Spleen (tissue), 11 donors: ENCODE data around the gene ANKRD11. TPM values are rescaled to one million over a fixed set of nuclear protein-coding genes. Genes with fewer than 3 reads are reported as not detected.
A peak's percentile ranks its signal among the peaks of the same experiment; 100 is the strongest.
"Not testable (repeated sequence)": the region's sequence is repeated elsewhere in the genome, so short reads cannot be mapped to it uniquely, and the experiment has no call there.

Source experiments
- DNase-seq: peaks from one replicate; pipeline ENCODE4 v3.0.0-alpha.2; 2020
- H3K27ac ChIP-seq, 8 donors: fragments of 200-600 bp; sonication (generic) in 7 of 8; 1 replicate in 4 of 8; 2 replicates in 4 of 8; pipeline versions ENCODE4 v1.5.0 to v1.8.0; 2016 to 2021; ENCODE audit warnings: inconsistent platforms in 4 of 8, mild to moderate bottlenecking in 4 of 8, moderate library complexity in 1 of 8
- H3K27me3 ChIP-seq, 7 donors: fragments of 200-600 bp; sonication (generic) in 6 of 7; replicated peaks in 1 of 7; 1 replicate in 4 of 7; 2 replicates in 3 of 7; pipeline versions ENCODE4 v1.5.0 to v1.8.0; 2016 to 2021; ENCODE audit warnings: inconsistent platforms in 3 of 7, mild to moderate bottlenecking in 1 of 7
- H3K36me3 ChIP-seq, 6 donors: fragments of 200-600 bp; sonication (generic) in 5 of 6; 1 replicate in 4 of 6; 2 replicates in 2 of 6; pipeline versions ENCODE4 v1.5.0 to v1.8.0; 2016 to 2021; ENCODE audit warnings: inconsistent platforms in 2 of 6
- H3K4me1 ChIP-seq, 6 donors: fragments of 200-600 bp; sonication (generic) in 5 of 6; 1 replicate in 3 of 6; 2 replicates in 3 of 6; pipeline versions ENCODE4 v1.5.0 to v1.8.0; 2016 to 2021; ENCODE audit warnings: inconsistent platforms in 3 of 6
- H3K4me3 ChIP-seq, 8 donors: fragments of 200-600 bp; sonication (generic) in 7 of 8; 1 replicate in 4 of 8; 2 replicates in 4 of 8; pipeline versions ENCODE4 v1.5.0 to v1.8.0; 2016 to 2021; ENCODE audit warnings: inconsistent platforms in 4 of 8, mild to moderate bottlenecking in 4 of 8, moderate library complexity in 2 of 8
- H3K9me3 ChIP-seq, 8 donors: fragments of 200-600 bp; sonication (generic) in 7 of 8; 1 replicate in 4 of 8; 2 replicates in 4 of 8; pipeline versions ENCODE4 v1.5.0 to v1.8.0; 2016 to 2021; ENCODE audit warnings: inconsistent platforms in 4 of 8
- CTCF ChIP-seq, 11 experiments: fragments of 200-600 bp in 7 of 11; fragments of 450-650 bp in 4 of 11; sonication (generic) in 4 of 11; IDR thresholded peaks in 8 of 11; conservative IDR thresholded peaks in 3 of 11; 1 replicate in 7 of 11; 2 replicates in 4 of 11; pipeline versions ENCODE4 v1.4.0 to v1.8.0; 2016 to 2021; ENCODE audit warnings: antibody characterized with exemption in 11 of 11, inconsistent platforms in 4 of 11, mild to moderate bottlenecking in 1 of 11
- POLR2A ChIP-seq, 3 donors: fragments of 450-650 bp; IDR thresholded peaks; one replicate each; pipeline ENCODE4 v1.5.1; 2017; ENCODE audit warnings: antibody characterized with exemption in 3 of 3, mild to moderate bottlenecking in 1 of 3
- POLR2AphosphoS5 ChIP-seq, 3 donors: sonication (generic); formaldehyde crosslinking; IDR thresholded peaks; one replicate each; pipeline ENCODE4 v1.5.1; 2017; ENCODE audit warnings: antibody characterized with exemption in 3 of 3
- WGBS, 5 donors: extraction: QIAGEN DNeasy Blood & Tissue Kit in 3 of 5; methylation state at CpG; one replicate each; pipeline versions ENCODE4 v1.1.5 to v1.1.7; 2013 to 2018; 5-methylcytosine and 5-hydroxymethylcytosine counted together
- intact Hi-C: fragments of 100-400 bp; cut with DNase I; formaldehyde crosslinking; loops from one replicate; pipeline ENCODE4 v1.15.0; 2023; ENCODE audit warnings: low total_unique reads
- polyA plus RNA-seq, 3 donors: library from polyadenylated mRNA; stranded (reverse); fragments of 200-250 nt; gene quantifications; one replicate each; pipeline ENCODE4 v1.2.1, GENCODE V29; 2013
- total RNA-seq, 7 donors: library from RNA; depleted of rRNA in 3 of 7; stranded (reverse); fragments of >200 nt in 3 of 7; fragmentation: NEBNext Ultra II Directional in 4 of 7; extraction: Animal tissue kit (Norgen Biotek cat#: 25700) in 4 of 7; gene quantifications; one replicate each; pipeline versions ENCODE4 v1.1.0 to v1.2.1, GENCODE V29; 2016 to 2021
- donor health status: healthy with polysubstance abuse.
- donor health status: DM: no; HTN: no; CAD: no; lungs with moderate emphysema.
- donor health status: DM: no; HTN: no; CAD: no.
- donor health status: Bipolar disorder and iron deficiency.
- donor health status: healthy.
- donor health status: DM: no; HTN: no; CAD: no.
- donor health status: DM: yes; HTN: yes; CAD: no.

Gene ANKRD11
- total and polyA plus RNA-seq, 10 donors: 29.0 to 203 (median 128) TPM

GRCh38 chr16:89455692-89456091, 34.7 kb downstream of the ANKRD11 start:
- Histone ChIP-seq H3K27ac (no peak overlapping the region), H3K4me1 (peaks cover 13 to 96% (median 65%) of the 10 kb centered on the region in 6 donors), H3K9me3 (no peaks in the 10 kb centered on the region), H3K36me3 (peaks cover 0 to 4% (median 0%) of the 10 kb centered on the region in 6 donors), H3K4me3 (no peak overlapping the region), H3K27me3 (no peaks in the 10 kb centered on the region)
- WGBS, 5 donors: 93 to 98% (median 94%) methylated on average over 2 of the region's 2 CpGs
- TF ChIP-seq POLR2AphosphoS5 (IDR thresholded peaks at IDR 0.05): no peak
- TF ChIP-seq CTCF (IDR thresholded peaks at IDR 0.05 in 8 of 11, conservative IDR thresholded peaks at IDR 0.05 in 3 of 11): no peak
- no peak for TF ChIP-seq POLR2A (IDR thresholded peaks at IDR 0.05)
- DNase-seq: no peak
- intact Hi-C loops: no loop called here

GRCh38 chr16:89455178-89455577, 35.2 kb downstream of the ANKRD11 start:
- Histone ChIP-seq H3K4me3 (no peak overlapping the region), H3K36me3 (peaks cover 0 to 4% (median 0%) of the 10 kb centered on the region in 6 donors), H3K27ac (peak overlapping the region in 1 of 8 donors; percentile 8), H3K27me3 (no peaks in the 10 kb centered on the region), H3K9me3 (no peaks in the 10 kb centered on the region), H3K4me1 (peaks cover 17 to 96% (median 68%) of the 10 kb centered on the region in 6 donors)
- no peak for TF ChIP-seq POLR2AphosphoS5 (IDR thresholded peaks at IDR 0.05)
- TF ChIP-seq CTCF (IDR thresholded peaks at IDR 0.05 in 8 of 11, conservative IDR thresholded peaks at IDR 0.05 in 3 of 11): no peak
- TF ChIP-seq POLR2A (IDR thresholded peaks at IDR 0.05): no peak
- no peak for DNase-seq
- intact Hi-C loops: no loop called here
- 61 to 82% (median 64%) methylated on average over 2 of the region's 2 CpGs for WGBS, 5 donors

- H3K27ac ChIP-seq: peak overlapping the region in 5 of 8 donors; percentile 49 to 83 (median 74)
- H3K9me3 ChIP-seq, DNase-seq, H3K36me3 ChIP-seq, intact Hi-C loops, H3K27me3 ChIP-seq: not testable (repeated sequence)
- WGBS, 5 donors: 69 to 81% (median 79%) methylated on average over 2 to 3 of the region's 3 CpGs
- H3K4me3 ChIP-seq: peak overlapping the region in 1 of 8 donors; percentile 30
- H3K4me1 ChIP-seq: peaks cover 23 to 96% (median 71%) of the 10 kb centered on the region in 6 donors
Observed at GRCh38 chr16:89454378-89455125, 35.8 kb downstream of the ANKRD11 start.

- Histone ChIP-seq H3K9me3 (no peaks in the 10 kb centered on the region), H3K4me1 (peaks cover 23 to 96% (median 69%) of the 10 kb centered on the region in 6 donors), H3K4me3 (peak overlapping the region in 1 of 8 donors; percentile 30), H3K27ac (peak overlapping the region in 7 of 8 donors; percentile 36 to 83 (median 69)), H3K27me3 (no peaks in the 10 kb centered on the region), H3K36me3 (peaks cover 0 to 3% (median 0%) of the 10 kb centered on the region in 6 donors)
- 41 to 55% (median 44%) methylated on average over 10 to 13 of the region's 13 CpGs for WGBS, 5 donors
- intact Hi-C loops: no loop called here
- TF ChIP-seq POLR2AphosphoS5 (IDR thresholded peaks at IDR 0.05) (no peak), CTCF (IDR thresholded peaks at IDR 0.05 in 8 of 11, conservative IDR thresholded peaks at IDR 0.05 in 3 of 11) (peak in 4 of 11 experiments; percentile 14 to 41 (median 25)), POLR2A (IDR thresholded peaks at IDR 0.05) (no peak)
- no peak for DNase-seq
Observed at GRCh38 chr16:89453501-89454321, 36.6 kb downstream of the ANKRD11 start.
